ENCODE data around the gene JUN. TPM values are rescaled to one million over a fixed set of nuclear protein-coding genes. Genes with fewer than 3 reads are reported as not detected.

The JUN gene
- total and polyA plus RNA-seq, 2 experiments from 2014 or later: 23.3 to 28.5 TPM

GRCh38 chr1:58804853-58805565 is 21.2 kb upstream of the JUN start:
- Histone ChIP-seq H3K4me3 (no peak overlapping the region), H3K4me2 (no peak overlapping the region), H3K79me2 (replicated peaks; ENCODE audit: insufficient read depth) (no peaks in the 10 kb centered on the region), H3K27me3 (ENCODE audit: insufficient read depth) (no peaks in the 10 kb centered on the region), H2AFZ (no peak overlapping the region), H3K9me2 (ENCODE audit: insufficient read depth) (no peaks in the 10 kb centered on the region), H3K27ac (ENCODE audit: low read depth) (no peak overlapping the region), H4K20me1 (replicated peaks; ENCODE audit: insufficient read depth) (no peaks in the 10 kb centered on the region), H3K36me3 (ENCODE audit: insufficient read depth) (no peaks in the 10 kb centered on the region), H3K4me1 (ENCODE audit: insufficient read depth) (no peaks in the 10 kb centered on the region), H3F3A (replicated peaks; ENCODE audit: low read depth) (no peaks in the 10 kb centered on the region)
- Mint-ChIP-seq H3K27ac (no peak overlapping the region), H3K4me1 (peaks cover 8% of the 10 kb centered on the region), H3K27me3 (ENCODE audit: insufficient read depth, low read depth, poor library complexity) (peaks cover under 1% of the 10 kb centered on the region), H3K4me3 (no peak overlapping the region), H3K9me3 (no peaks in the 10 kb centered on the region), H3K36me3 (ENCODE audit: low read depth) (no peaks in the 10 kb centered on the region)
- ATAC-seq (peak; percentile 71), DNase-seq (ENCODE audit: low spot score) (peak; percentile 29)
- TF ChIP-seq ZNF114 (CRISPR knock-in tag; IDR thresholded peaks at IDR 0.05) (no peak), EZH2 (IDR thresholded peaks at IDR 0.05; ENCODE audit: low read depth, unreplicated experiment) (no peak), POLR2AphosphoS5 (IDR thresholded peaks at IDR 0.05; ENCODE audit: low read depth) (no peak)

DNA sequence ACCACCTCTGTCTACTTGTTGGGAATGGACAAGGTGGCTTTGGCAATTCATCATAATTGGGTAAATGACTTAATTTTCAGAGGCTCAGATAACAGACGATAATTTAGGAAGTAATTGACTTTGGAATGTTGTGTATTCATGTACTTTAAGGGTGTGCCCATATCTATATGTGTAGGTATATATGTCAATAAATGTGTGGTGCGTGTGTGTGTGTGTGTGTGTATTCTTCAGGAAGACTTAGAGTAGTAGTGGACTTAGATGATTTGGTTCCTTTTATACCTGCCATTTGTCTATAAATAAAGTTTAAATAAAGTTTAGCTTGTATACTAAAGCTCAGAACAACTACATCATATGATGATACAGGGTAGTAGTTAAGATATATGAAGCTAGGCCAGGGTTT is 20.0 kb upstream of the JUN start:
- peaks cover 10% of the 10 kb centered on the region for H3K4me1 Mint-ChIP-seq
- H3K36me3 ChIP-seq (ENCODE audit: insufficient read depth): no peaks in the 10 kb centered on the region
- no peak for ATAC-seq
- no peak overlapping the region for H3K27ac Mint-ChIP-seq
- no peak overlapping the region for H3K27ac ChIP-seq (ENCODE audit: low read depth)
- H2AFZ ChIP-seq: no peak overlapping the region
- H3K4me1 ChIP-seq (ENCODE audit: insufficient read depth): peaks cover 3% of the 10 kb centered on the region; the same call in 1 of the 2 replicates
- H3K9me3 Mint-ChIP-seq: no peaks in the 10 kb centered on the region
- no peaks in the 10 kb centered on the region for H3K36me3 Mint-ChIP-seq (ENCODE audit: low read depth)
- no peak overlapping the region for H3K4me3 ChIP-seq
- H3K27me3 Mint-ChIP-seq (ENCODE audit: insufficient read depth, low read depth, poor library complexity): peaks cover 2% of the 10 kb centered on the region
- H3K79me2 ChIP-seq (replicated peaks; ENCODE audit: insufficient read depth): no peaks in the 10 kb centered on the region
- no peaks in the 10 kb centered on the region for H3F3A ChIP-seq (replicated peaks; ENCODE audit: low read depth)
- H3K4me3 Mint-ChIP-seq: no peak overlapping the region
- no peaks in the 10 kb centered on the region for H4K20me1 ChIP-seq (replicated peaks; ENCODE audit: insufficient read depth)
- no peaks in the 10 kb centered on the region for H3K27me3 ChIP-seq (ENCODE audit: insufficient read depth)
- peaks cover 3% of the 10 kb centered on the region; the same call in 1 of the 2 replicates for H3K9me2 ChIP-seq (ENCODE audit: insufficient read depth)
- no peak overlapping the region for H3K4me2 ChIP-seq
- DNase-seq (ENCODE audit: low spot score): no peak
- no peak for TF ChIP-seq REST (IDR thresholded peaks at IDR 0.05; ENCODE audit: unreplicated experiment)
- TF ChIP-seq EZH2 (IDR thresholded peaks at IDR 0.05; ENCODE audit: low read depth, unreplicated experiment): no peak
- TF ChIP-seq POLR2AphosphoS5 (IDR thresholded peaks at IDR 0.05; ENCODE audit: low read depth): no peak
- no peak for TF ChIP-seq ZNF331 (CRISPR knock-in tag; IDR thresholded peaks at IDR 0.05; ENCODE audit: low read depth)
- no peak for TF ChIP-seq JUNB (IDR thresholded peaks at IDR 0.05; ENCODE audit: unreplicated experiment)
- TF ChIP-seq, protein P1, sequence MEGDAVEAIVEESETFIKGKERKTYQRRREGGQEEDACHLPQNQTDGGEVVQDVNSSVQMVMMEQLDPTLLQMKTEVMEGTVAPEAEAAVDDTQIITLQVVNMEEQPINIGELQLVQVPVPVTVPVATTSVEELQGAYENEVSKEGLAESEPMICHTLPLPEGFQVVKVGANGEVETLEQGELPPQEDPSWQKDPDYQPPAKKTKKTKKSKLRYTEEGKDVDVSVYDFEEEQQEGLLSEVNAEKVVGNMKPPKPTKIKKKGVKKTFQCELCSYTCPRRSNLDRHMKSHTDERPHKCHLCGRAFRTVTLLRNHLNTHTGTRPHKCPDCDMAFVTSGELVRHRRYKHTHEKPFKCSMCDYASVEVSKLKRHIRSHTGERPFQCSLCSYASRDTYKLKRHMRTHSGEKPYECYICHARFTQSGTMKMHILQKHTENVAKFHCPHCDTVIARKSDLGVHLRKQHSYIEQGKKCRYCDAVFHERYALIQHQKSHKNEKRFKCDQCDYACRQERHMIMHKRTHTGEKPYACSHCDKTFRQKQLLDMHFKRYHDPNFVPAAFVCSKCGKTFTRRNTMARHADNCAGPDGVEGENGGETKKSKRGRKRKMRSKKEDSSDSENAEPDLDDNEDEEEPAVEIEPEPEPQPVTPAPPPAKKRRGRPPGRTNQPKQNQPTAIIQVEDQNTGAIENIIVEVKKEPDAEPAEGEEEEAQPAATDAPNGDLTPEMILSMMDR (conservative IDR thresholded peaks at IDR 0.05; ENCODE audit: low read depth in 2 of 2): no peak
- TF ChIP-seq NANOG (IDR thresholded peaks at IDR 0.05; ENCODE audit: borderline replicate concordance): no peak
- no peak for TF ChIP-seq STAT1 (IDR thresholded peaks at IDR 0.05; ENCODE audit: unreplicated experiment)
- TF ChIP-seq, protein P2, sequence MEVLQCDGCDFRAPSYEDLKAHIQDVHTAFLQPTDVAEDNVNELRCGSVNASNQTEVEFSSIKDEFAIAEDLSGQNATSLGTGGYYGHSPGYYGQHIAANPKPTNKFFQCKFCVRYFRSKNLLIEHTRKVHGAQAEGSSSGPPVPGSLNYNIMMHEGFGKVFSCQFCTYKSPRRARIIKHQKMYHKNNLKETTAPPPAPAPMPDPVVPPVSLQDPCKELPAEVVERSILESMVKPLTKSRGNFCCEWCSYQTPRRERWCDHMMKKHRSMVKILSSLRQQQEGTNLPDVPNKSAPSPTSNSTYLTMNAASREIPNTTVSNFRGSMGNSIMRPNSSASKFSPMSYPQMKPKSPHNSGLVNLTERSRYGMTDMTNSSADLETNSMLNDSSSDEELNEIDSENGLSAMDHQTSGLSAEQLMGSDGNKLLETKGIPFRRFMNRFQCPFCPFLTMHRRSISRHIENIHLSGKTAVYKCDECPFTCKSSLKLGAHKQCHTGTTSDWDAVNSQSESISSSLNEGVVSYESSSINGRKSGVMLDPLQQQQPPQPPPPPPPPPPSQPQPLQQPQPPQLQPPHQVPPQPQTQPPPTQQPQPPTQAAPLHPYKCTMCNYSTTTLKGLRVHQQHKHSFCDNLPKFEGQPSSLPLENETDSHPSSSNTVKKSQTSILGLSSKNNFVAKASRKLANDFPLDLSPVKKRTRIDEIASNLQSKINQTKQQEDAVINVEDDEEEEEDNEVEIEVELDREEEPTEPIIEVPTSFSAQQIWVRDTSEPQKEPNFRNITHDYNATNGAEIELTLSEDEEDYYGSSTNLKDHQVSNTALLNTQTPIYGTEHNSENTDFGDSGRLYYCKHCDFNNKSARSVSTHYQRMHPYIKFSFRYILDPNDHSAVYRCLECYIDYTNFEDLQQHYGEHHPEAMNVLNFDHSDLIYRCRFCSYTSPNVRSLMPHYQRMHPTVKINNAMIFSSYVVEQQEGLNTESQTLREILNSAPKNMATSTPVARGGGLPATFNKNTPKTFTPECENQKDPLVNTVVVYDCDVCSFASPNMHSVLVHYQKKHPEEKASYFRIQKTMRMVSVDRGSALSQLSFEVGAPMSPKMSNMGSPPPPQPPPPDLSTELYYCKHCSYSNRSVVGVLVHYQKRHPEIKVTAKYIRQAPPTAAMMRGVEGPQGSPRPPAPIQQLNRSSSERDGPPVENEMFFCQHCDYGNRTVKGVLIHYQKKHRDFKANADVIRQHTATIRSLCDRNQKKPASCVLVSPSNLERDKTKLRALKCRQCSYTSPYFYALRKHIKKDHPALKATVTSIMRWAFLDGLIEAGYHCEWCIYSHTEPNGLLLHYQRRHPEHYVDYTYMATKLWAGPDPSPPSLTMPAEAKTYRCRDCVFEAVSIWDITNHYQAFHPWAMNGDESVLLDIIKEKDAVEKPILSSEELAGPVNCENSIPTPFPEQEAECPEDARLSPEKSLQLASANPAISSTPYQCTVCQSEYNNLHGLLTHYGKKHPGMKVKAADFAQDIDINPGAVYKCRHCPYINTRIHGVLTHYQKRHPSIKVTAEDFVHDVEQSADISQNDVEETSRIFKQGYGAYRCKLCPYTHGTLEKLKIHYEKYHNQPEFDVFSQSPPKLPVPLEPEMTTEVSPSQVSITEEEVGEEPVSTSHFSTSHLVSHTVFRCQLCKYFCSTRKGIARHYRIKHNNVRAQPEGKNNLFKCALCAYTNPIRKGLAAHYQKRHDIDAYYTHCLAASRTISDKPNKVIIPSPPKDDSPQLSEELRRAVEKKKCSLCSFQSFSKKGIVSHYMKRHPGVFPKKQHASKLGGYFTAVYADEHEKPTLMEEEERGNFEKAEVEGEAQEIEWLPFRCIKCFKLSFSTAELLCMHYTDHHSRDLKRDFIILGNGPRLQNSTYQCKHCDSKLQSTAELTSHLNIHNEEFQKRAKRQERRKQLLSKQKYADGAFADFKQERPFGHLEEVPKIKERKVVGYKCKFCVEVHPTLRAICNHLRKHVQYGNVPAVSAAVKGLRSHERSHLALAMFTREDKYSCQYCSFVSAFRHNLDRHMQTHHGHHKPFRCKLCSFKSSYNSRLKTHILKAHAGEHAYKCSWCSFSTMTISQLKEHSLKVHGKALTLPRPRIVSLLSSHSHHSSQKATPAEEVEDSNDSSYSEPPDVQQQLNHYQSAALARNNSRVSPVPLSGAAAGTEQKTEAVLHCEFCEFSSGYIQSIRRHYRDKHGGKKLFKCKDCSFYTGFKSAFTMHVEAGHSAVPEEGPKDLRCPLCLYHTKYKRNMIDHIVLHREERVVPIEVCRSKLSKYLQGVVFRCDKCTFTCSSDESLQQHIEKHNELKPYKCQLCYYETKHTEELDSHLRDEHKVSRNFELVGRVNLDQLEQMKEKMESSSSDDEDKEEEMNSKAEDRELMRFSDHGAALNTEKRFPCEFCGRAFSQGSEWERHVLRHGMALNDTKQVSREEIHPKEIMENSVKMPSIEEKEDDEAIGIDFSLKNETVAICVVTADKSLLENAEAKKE (CRISPR knock-in tag; IDR thresholded peaks at IDR 0.05): no peak

Data from GM23338 (cell line).